ENCODE results near the gene CDCP1.

- TF ChIP-seq FOXM1 (IDR thresholded peaks at IDR 0.05; ENCODE audit: borderline replicate concordance, low read depth) (no peak), EP300 (IDR thresholded peaks at IDR 0.05; ENCODE audit: borderline replicate concordance) (no peak), MAX (IDR thresholded peaks at IDR 0.05) (no peak), REST (IDR thresholded peaks at IDR 0.05; ENCODE audit: low read depth) (no peak), RAD21 (IDR thresholded peaks at IDR 0.05; ENCODE audit: low read depth) (no peak)
These were observed 27.6 kb upstream of the CDCP1 start for GRCh38 chr3:45173776-45174175.
